SKM-1 (cell line): ENCODE results near the gene ZMYM1.
"Not testable (repeated sequence)": the region's sequence is repeated elsewhere in the genome, so short reads cannot be mapped to it uniquely, and the experiment has no call there.

ENCODE experiments used
- DNase-seq: peaks from one replicate; lab custom pipeline; 2025; ENCODE audit not compliant: unreplicated experiment; lab: John Stamatoyannopoulos, UW

The ZMYM1 gene

DNA sequence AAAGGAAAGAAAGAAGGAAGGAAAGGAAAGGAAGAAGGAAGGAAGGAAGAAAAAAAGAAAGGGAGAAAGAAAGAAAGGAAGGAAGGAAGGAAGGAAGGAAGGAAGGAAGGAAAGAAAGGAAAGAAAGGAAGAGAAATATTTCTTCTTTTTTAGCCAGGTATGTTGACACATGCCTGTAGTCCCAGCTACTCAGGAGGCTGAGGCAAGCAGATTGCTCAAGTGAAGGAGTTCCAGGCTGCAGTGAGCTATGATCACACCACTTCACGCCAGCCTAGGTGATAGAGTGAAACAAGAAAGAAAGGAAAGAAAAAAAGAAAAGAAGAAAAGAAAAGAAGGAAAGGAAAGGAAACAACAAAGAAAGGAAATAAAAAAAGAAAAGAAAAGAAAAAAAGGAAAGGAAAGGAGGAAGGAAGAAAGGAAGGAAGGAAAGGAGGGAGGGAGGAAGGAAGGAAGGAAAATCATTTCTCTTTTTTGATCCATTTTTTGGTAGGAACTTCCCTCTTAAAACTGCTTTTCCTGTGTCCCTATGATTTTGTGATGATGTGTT is 5.8 kb upstream of the ZMYM1 start:
- no peak for DNase-seq

DNA sequence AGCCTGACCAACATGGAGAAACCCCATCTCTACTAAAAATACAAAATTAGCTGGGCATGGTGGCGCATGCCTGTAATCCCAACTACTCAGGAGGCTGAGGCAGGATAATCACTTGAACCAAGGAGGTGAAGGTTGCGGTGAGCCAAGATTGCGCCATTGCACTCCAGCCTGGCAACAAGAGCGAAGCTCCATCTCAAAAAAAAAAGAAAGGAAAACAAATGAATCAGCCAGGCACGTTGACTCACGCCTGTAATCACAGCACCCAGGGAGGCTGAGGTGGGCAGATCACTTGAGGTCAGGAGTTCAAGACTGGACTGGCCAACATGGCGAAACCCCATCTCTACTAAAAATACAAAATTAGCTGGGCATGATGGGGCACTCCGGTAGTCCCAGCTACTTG is 2.8 kb upstream of the ZMYM1 start:
- DNase-seq: not testable (repeated sequence)

DNA sequence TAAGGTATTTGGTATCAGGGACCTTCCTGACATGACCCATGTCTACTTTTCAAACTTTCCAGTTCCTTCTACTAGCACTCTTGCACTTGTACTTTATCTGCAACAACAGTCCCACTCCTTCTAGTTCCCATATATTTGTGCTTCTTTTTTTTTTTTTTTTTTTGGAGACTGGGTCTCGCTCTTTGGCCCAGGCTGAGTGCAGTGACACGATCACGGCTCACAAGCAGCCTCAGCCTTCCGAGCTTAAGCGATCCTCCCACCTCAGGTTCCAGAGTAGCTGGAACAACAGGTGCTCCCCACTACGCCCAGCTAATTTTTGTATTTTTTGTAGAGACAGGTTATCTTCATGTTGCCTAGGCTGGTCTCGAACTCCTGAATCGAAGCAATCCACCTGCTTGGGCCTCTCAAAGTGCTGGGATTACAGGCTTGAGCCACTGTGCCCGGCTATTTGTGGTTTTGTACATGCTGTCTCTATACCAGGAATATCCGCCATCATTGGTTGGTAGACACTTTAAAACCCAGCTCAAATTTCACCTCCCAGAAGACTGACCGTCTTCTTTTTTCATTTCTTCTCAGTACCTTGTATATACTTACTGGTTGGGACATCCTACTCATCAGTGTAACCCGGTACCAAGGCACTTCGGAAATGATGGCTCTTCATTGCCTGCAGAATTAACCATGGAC is 1.1 kb downstream of the ZMYM1 start:
- DNase-seq: no peak

DNA sequence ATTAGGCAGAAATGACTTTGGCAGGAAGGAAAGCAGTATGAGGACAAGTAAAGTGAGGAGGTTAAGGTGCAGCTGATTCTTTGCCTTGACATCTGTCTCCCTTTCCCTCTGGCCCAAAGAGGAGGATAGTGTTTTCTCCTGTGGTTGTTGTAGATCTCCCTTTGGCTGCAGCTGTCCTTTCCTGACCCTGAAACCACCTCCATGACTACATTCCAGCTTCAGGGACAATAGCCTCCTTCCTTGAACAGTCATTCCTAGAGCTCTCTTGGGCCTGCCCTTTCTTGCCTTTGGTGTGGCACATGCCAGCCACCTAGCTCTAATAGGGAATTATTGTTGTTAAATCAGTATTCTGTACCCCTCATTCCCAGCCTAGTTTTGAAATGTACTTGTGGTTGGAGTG is 6.2 kb downstream of the ZMYM1 start:
- DNase-seq: no peak

DNA sequence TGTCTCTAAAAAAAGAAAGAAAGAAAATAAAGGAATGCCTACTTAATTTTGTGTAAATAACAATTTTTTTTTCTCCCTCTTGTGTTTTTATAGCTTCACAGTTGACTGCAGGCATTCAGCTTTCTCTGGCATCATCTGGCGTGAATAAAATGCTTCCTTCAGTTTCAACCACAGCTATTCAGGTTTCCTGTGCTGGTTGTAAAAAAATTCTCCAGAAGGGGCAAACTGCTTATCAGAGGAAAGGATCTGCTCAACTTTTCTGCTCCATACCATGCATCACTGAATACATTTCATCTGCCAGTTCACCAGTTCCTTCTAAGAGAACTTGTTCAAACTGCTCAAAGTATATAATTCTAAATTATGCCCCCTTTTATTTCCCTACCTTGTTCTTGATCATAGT is 18.0 kb downstream of the ZMYM1 start:
- DNase-seq: no peak

- DNase-seq: no peak
These were observed 31.9 kb downstream of the ZMYM1 start for GRCh38 chr1:35111106-35111505.

- DNase-seq: no peak
These were observed 33.5 kb downstream of the ZMYM1 start for GRCh38 chr1:35112668-35113067.

DNA sequence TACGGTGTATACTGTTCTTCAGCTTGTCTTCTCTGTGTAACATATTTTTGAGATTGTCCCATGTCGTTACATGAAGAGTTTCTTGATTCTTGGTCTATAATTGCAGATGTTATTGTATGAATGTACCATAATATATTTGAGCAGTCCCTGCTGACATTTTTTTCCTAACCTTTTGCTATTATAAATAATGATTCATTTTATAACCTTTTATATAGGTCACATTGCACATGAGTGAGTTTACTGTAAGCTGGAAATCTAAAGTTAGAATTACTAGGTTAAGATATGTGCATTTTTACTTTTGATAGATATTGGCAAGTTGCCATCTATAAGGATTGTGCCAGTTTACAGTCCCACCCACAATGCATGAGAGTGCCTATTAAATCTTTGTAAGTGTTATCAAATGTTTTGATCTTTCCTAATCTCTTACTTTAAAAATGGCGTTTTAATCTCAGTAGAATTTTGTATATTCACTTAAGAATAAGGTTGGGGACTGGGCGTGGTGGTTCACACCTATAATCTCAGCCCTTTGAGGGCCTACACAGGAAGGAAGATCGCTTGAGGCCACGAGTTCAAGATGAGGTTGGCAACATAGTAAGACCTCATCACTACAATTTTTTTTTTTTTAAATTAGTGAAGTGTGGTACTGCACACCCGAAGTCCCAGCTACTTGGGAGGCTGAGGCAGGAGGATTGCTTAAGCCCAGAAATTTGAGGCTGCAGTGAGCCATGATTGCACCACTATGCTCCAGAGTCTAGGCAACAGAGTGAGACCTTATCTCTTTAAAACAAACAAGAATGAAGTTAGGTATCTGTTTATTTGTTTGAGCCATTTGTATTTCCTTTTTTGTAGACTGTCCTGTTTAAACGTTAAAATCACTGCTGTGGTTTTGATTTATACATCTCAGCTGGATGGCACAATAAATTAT is 36.5 kb downstream of the ZMYM1 start:
- no peak for DNase-seq

- DNase-seq: no peak
These were observed 41.4 kb downstream of the ZMYM1 start for GRCh38 chr1:35120458-35121133.

GRCh38 chr1:35122311-35122710 is 43.1 kb downstream of the ZMYM1 start:
- DNase-seq: no peak

GRCh38 chr1:35126546-35126945 is 47.4 kb downstream of the ZMYM1 start:
- DNase-seq: no peak

DNA sequence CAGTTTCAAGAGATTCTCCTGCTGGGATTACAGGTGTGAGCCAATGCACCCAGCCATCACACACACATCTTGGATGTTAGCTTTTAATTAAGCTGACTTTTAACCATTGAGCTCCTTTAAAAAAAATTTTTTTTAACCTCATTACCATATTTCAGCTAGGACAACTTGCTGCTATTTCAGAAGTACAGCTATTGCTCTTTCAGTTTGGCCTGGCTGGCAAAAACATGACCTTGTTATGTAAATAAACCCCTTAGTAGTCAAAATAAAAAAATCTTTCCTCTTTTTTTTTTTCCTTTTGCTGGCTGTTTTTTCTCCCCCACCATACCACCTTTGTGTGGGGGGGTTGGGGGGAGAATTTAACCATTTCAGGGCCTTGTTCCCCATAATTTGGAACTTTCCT is 49.9 kb downstream of the ZMYM1 start:
- no peak for DNase-seq

DNA sequence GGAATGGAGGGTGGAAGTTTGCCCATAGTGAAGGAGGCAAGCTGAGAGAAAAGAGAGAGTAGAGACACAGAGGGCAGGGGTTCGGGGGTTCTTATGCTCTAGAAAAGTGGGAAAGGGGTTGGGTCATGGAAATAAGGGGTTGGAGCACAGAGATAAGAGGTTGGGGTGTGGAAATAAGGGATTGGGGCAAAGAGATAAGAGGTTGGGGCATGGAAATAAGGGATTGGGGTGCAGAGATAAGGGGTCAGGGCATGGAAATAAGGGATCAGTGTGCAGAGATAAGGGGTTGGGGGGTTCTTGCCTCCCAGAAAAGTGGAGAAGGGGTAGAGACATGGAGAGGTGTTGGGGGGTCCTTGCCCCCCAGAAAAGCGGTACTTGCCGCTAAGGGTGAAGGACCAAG is 57.6 kb downstream of the ZMYM1 start:
- DNase-seq: no peak

GRCh38 chr1:35137590-35137989 is 58.4 kb downstream of the ZMYM1 start:
- not testable (repeated sequence) for DNase-seq

DNA sequence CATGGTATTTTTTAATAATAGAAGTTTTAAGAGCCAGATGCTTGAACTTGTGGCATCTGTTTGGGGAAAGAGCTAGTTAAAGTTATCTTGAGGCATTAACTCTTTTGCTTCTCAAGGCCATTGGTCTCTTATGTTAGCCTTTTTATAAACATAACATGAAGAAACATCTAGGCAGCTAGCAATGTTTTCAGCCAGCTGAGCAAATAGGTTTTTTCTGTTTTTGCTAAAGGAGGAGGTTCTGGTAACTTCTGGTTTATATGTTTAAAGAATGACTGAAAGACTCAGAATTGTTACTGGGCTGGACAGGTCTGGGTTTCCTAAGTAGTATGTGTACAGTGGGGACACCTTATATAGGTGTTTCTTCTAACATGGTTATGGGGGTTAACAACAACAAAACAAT is 63.1 kb downstream of the ZMYM1 start:
- not testable (repeated sequence) for DNase-seq

DNA sequence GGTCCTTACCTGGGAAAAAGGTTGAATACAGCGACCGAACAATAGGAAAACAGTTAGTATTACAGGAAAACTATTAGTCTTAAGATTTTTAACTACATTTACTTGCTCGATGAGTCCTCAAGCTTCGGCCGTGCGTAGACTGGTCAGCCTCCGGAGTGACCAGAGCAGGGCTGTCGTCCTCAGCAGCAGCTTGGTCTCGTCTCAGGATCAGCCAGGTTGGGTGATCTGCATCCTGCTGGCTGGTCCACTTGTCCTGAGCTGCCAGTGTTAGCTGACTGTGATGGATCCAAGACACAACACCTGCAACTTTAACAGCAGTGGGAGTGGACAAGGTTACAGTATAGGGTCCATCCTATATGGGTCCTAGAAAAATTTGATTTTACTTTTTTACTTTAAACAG is 63.5 kb downstream of the ZMYM1 start:
- DNase-seq: not testable (repeated sequence)

GRCh38 chr1:35143737-35144508 is 64.7 kb downstream of the ZMYM1 start:
- no peak for DNase-seq

DNA sequence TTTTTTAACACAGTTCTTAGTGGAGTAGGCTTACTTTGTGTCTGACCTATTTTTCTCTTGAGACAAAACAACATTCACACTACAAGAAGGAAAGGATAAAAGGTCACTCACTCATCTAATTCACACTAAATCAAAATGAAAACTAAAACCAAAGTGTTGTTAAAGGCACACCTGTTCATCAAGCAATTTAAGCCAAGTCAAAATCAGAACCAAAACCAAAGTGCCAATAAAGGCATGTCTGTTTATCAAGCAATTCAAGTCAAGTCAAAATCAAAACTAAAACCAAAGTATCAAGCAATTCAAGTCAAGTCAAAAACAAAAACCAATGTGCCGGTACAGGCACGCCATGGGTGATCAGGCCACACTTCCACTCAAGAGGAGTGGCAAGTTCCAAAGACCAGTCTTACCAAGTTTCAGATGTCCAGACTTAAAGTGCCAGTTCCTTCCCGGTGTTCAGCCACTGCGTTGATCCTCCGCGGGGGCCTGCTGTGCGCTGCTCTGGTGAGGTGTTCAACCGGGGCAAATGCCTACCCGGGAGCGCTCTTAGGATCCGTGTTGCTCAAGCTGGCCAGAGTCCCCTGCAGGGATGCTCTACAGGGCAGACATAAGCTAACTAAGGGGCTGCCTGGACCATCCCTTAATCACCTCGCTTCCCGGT is 66.8 kb downstream of the ZMYM1 start:
- DNase-seq: not testable (repeated sequence)

DNA sequence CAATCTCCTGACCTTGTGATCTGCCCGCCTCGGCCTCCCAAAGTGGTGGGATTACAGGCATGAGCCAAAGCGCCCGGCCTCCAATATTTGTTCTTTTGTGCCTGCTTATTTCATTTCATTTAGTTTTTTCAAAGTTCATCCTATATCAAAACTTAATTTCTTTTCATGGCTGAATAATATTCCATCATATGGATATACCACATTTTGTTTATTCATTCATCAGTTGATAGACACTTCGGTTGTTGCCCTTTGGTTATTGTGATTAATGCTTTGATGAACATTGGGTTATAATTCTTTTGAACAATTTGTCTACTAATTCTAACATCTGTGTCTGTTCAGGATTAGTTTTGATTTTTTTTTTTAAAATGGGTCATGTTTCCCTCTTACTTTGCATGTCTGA is 72.0 kb downstream of the ZMYM1 start:
- no peak for DNase-seq

DNA sequence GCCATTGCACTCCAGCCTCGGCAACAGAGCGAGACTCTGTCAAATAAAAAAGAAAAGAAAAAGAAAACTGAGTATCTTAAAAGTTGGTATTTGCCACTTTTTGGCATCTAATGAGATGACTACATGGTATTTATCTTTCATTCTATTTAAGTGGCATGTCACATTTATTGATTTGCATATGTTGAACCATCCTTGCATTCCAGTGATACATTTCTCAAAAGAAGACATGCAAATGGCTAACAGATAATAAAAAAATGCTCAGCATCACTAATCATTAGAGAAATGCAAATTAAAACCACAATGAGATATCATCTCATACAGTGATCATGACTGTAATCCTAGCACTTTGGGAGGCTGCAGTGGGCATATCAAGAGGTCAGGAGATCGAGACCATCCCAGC is 85.7 kb downstream of the ZMYM1 start:
- DNase-seq: no peak
